Activated T-cell treated with anti-CD3 and anti-CD28 coated beads, Interleukin-2, amount 50 U/mL, for 72 hours (primary cell): ENCODE data around the gene ABCD2. TPM values are rescaled to one million over a fixed set of nuclear protein-coding genes. Genes with fewer than 3 reads are reported as not detected.

Experiments
- ATAC-seq, 2 donors: fragments of 150-1000 bp; cut with Tn5 transposase; replicated peaks in 1 of 2; 2 replicates each; pipeline ENCODE4 v1.10.0; 2021; ENCODE audit warnings: moderate library complexity in 2 of 2, mild to moderate bottlenecking in 1 of 2
- DNase-seq, 2 donors: peaks; one replicate each; pipeline ENCODE4 v3.0.0; 2021 to 2022; ENCODE audit warnings: mixed read lengths in 1 of 2
- H3K27ac Mint-ChIP-seq: one replicate; pipeline ENCODE4 v1.8.0; 2022; ENCODE audit warnings: mild to moderate bottlenecking, moderate library complexity, mixed read lengths
- H3K27me3 Mint-ChIP-seq: one replicate; pipeline ENCODE4 v1.8.0; 2022; ENCODE audit warnings: low read depth, mixed read lengths
- H3K36me3 Mint-ChIP-seq, 2 donors: one replicate each; pipeline ENCODE4 v1.8.0; 2022; ENCODE audit warnings: mixed read lengths in 2 of 2, mild to moderate bottlenecking in 1 of 2; ENCODE audit not compliant: insufficient read depth in 2 of 2
- H3K4me1 Mint-ChIP-seq: one replicate; pipeline ENCODE4 v1.8.0; 2022; ENCODE audit warnings: low read depth, mixed read lengths
- H3K4me3 Mint-ChIP-seq, 2 donors: one replicate each; pipeline ENCODE4 v1.8.0; 2022; ENCODE audit warnings: mild to moderate bottlenecking in 2 of 2, mixed read lengths in 2 of 2, moderate library complexity in 2 of 2
- H3K9me3 Mint-ChIP-seq, 2 donors: one replicate each; pipeline ENCODE4 v1.8.0; 2022; ENCODE audit warnings: mixed read lengths in 2 of 2
- total RNA-seq, 2 donors: library from RNA; stranded (reverse); gene quantifications; one replicate each; pipeline ENCODE4 v1.2.3, GENCODE V29; 2022

ABCD2 gene
- total RNA-seq, 2 donors from 2014 or later, result 10.0 to 11.2 TPM

- Mint-ChIP-seq H3K4me3 (no peak overlapping the region), H3K27ac (no peak overlapping the region), H3K36me3 (no peaks in the 10 kb centered on the region), H3K4me1 (no peaks in the 10 kb centered on the region), H3K9me3 (peaks cover 0 to 1% of the 10 kb centered on the region in 2 donors), H3K27me3 (no peaks in the 10 kb centered on the region)
- DNase-seq (no peak), ATAC-seq (no peak)
Measured at GRCh38 chr12:39502726-39503125, 116.9 kb downstream of the ABCD2 start.

Other genes with a start within 250 kb of the ABCD2 start
- gene KIF21A, start 176.7 kb downstream of the ABCD2 start, total RNA-seq, result 10 to 100 TPM; 24.8 to 26.4 TPM